Measurements from ENCODE around the gene CORO2A.
"Not testable (repeated sequence)": the region's sequence is repeated elsewhere in the genome, so short reads cannot be mapped to it uniquely, and the experiment has no call there.

CORO2A gene

DNA sequence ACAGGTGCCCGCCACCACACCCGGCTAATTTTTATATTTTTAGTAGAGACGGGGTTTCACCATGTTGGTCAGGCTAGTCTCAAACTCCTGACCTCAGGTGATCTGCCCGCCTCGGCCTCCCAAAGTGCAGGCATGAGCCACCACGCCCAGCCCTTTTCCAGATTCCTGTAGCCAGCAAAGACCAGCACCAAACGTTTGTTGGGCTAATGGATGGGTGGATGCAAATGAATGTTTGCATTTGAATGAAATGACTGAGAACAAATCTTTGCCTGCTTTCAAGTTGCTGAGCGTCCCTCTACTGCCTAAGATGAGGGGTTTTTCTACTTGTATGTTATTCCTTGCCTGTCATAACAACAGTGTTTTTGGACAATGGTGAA, 115.9 kb downstream of the CORO2A start:
- not testable (repeated sequence) for DNase-seq

DNA sequence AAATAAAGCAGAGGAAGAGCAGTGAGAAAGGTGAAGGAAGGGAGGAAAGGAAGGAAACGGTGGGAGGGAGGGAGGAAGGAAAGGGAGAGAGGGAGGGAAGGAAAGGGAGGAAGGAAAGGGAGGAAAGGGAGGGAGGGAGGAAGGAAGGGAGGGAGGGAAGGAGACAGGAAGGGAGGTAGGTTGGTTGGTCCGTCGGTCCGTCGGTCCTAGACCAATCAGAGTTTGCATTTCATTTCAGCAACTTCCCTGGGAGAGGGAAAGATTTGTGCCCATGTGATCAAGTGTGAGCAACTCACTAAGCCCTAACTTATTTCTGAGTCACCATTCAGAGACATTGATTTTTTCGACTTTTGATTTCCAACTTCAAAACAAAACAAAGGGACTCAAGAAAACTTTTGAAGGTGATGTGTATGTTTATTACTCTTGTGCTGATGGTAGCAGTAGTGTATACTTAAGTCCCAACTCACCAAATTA, 117.1 kb downstream of the CORO2A start:
- no peak for DNase-seq

DNA sequence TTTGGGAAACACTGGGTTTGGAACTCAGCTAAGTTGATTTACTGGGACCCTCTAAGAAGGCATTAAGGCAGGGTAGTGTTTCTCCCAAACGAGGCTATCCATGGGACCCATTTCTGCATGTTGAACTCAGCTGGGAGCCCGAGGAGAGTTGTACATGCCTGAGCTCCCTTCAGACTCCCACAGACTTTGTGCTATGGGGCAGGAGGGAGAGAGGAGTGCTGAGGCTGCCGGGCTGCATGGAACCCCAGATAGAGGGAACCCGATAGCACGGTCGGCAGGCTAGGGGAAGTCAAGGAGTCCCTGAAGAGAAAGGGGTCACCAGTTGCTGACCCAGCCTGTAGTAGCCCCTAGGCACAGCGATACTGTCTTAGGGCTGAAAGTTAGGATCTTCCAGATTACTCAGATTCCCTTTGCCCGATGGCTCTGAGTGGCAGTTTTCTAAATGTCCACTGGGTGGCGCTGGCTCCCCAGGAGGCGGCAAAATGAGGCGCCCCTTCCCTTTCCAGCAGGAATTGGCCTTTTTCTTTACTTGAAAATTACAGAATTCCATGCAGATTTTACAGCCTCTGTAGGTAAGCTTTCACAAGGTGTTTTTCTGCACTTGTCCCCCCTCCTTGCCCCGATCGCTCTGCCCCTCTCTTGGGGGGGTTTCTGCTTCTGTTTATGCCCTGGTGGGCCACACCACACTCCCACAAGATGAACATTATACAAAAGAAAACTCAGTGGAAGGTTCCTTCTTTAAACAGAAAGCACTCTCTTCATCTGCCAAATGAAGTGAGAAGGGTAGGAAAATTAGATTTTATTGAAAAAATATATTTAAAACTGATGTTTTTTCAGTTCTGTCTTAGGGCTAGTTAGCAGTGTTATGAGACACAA, 118.1 kb downstream of the CORO2A start:
- peak; percentile 61 for DNase-seq

DNA sequence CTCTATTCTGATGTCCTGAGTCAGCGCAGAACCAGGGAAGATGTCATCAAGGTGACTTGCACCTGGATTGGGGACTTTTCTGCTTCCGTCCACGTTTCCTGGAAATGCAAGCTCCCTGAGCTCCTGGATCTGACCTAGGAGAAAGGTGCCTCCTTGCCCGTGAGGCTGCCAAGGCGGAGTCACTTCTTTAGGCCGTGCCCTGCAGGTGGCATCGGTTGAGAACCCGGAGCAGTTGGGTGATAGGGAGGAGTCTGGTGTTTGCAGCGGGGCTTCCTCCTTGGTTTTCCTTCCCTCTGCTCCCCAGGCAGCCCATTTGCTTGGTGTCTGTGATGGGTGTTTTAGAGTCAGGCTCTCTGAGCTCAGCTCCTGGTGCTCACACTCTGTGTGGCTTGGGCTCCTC, 120.7 kb downstream of the CORO2A start:
- no peak for DNase-seq

All from NCI-H510A treated with DMSO at 0.1 percent for 48 hours (cell line).